Neural progenitor cell (in vitro differentiated cells): ENCODE data around the gene TSPAN14. TPM values are rescaled to one million over a fixed set of nuclear protein-coding genes. Genes with fewer than 3 reads are reported as not detected.

Experiments used
- DNase-seq: peaks from one replicate; pipeline ENCODE4 v3.0.0-alpha.2; 2016; ENCODE audit warnings: low spot score
- H2AFZ ChIP-seq: fragments of 200-600 bp; sonication (generic); replicated peaks from 2 replicates; pipeline ENCODE4 v1.6.1; 2016; ENCODE audit warnings: antibody characterized with exemption
- H3F3A ChIP-seq: fragments of 200-600 bp; sonication (generic); 2 replicates; pipeline ENCODE4 v1.6.1; 2016; ENCODE audit warnings: antibody characterized with exemption, low read depth
- H3K27ac ChIP-seq: fragments of 200-600 bp; sonication (generic); 2 replicates; pipeline ENCODE4 v1.5.1; 2016; ENCODE audit warnings: mild to moderate bottlenecking
- H3K27me3 ChIP-seq: fragments of 200-600 bp; sonication (generic); 2 replicates; pipeline ENCODE4 v1.6.1; 2016; ENCODE audit warnings: mild to moderate bottlenecking, moderate library complexity
- H3K36me3 ChIP-seq: fragments of 200-600 bp; sonication (generic); 2 replicates; pipeline ENCODE4 v1.5.1; 2016
- H3K4me1 ChIP-seq: fragments of 200-600 bp; sonication (generic); 2 replicates; pipeline ENCODE4 v1.6.1; 2016; ENCODE audit warnings: mixed run types
- H3K4me2 ChIP-seq: fragments of 200-600 bp; sonication (generic); 2 replicates; pipeline ENCODE4 v1.6.1; 2016
- H3K4me3 ChIP-seq: fragments of 200-600 bp; sonication (generic); 2 replicates; pipeline ENCODE4 v1.5.1; 2016
- H3K79me2 ChIP-seq: fragments of 200-600 bp; sonication (generic); 2 replicates; pipeline ENCODE4 v1.6.1; 2016; ENCODE audit warnings: low read depth
- H3K9ac ChIP-seq: fragments of 200-600 bp; sonication (generic); 2 replicates; pipeline ENCODE4 v1.6.1; 2016
- H3K9me3 ChIP-seq: fragments of 200-600 bp; sonication (generic); 2 replicates; pipeline ENCODE4 v1.5.1; 2016; ENCODE audit warnings: low read depth
- H4K20me1 ChIP-seq: fragments of 200-600 bp; sonication (generic); 2 replicates; pipeline ENCODE4 v1.6.1; 2016; ENCODE audit warnings: low read depth
- H3K27ac Mint-ChIP-seq: 3 replicates; pipeline ENCODE4 v1.8.0; 2021; ENCODE audit warnings: mixed read lengths
- H3K27me3 Mint-ChIP-seq: 2 replicates; pipeline ENCODE4 v1.8.0; 2022; ENCODE audit warnings: low read depth, mild to moderate bottlenecking, inconsistent platforms, moderate library complexity, mixed read lengths; ENCODE audit not compliant: insufficient read depth
- H3K36me3 Mint-ChIP-seq: 3 replicates; pipeline ENCODE4 v1.8.0; 2021; ENCODE audit warnings: mixed read lengths
- H3K4me1 Mint-ChIP-seq: 3 replicates; pipeline ENCODE4 v1.8.0; 2021; ENCODE audit warnings: mixed read lengths
- H3K4me3 Mint-ChIP-seq: 3 replicates; pipeline ENCODE4 v1.8.0; 2021; ENCODE audit warnings: mild to moderate bottlenecking, moderate library complexity, mixed read lengths
- H3K9me3 Mint-ChIP-seq: 3 replicates; pipeline ENCODE4 v1.8.0; 2020; ENCODE audit warnings: mixed read lengths
- CTCF ChIP-seq: fragments of 200-600 bp; sonication (generic); IDR thresholded peaks from 2 replicates; pipeline ENCODE4 v1.5.1; 2017; ENCODE audit warnings: antibody characterized with exemption, mild to moderate bottlenecking
- EZH2 ChIP-seq: fragments of 200-600 bp; sonication (generic); IDR thresholded peaks from 2 replicates; pipeline ENCODE4 v1.6.1; 2017; ENCODE audit warnings: antibody characterized with exemption, mild to moderate bottlenecking, moderate library complexity
- EZH2phosphoT487 ChIP-seq: fragments of 200-600 bp; sonication (generic); IDR thresholded peaks from 2 replicates; pipeline ENCODE4 v1.6.1; 2017; ENCODE audit warnings: antibody characterized with exemption
- total RNA-seq: library from RNA; depleted of rRNA; stranded (reverse); fragments of >200 nt; gene quantifications from 2 replicates; pipeline ENCODE4 v1.2.3, GENCODE V29; 2015; ENCODE audit warnings: low replicate concordance

Gene TSPAN14
- total RNA-seq, 1 donor from 2014 or later: 32.7 TPM

GRCh38 chr10:80447436-80448190 is 6.5 kb upstream of the TSPAN14 start:
- Histone ChIP-seq H3K9ac (no peak overlapping the region), H2AFZ (no peak overlapping the region), H3K36me3 (no peaks in the 10 kb centered on the region), H3K27ac (no peak overlapping the region), H3K4me1 (peaks cover 14% of the 10 kb centered on the region), H3K27me3 (no peaks in the 10 kb centered on the region), H3K4me2 (no peak overlapping the region), H3K79me2 (no peaks in the 10 kb centered on the region), H4K20me1 (no peaks in the 10 kb centered on the region), H3F3A (peaks cover 4% of the 10 kb centered on the region), H3K4me3 (no peak overlapping the region), H3K9me3 (no peaks in the 10 kb centered on the region)
- peaks cover 29% of the 10 kb centered on the region for H3K4me1 Mint-ChIP-seq
- no peak overlapping the region for H3K4me3 Mint-ChIP-seq
- H3K36me3 Mint-ChIP-seq: no peaks in the 10 kb centered on the region
- H3K9me3 Mint-ChIP-seq: no peaks in the 10 kb centered on the region
- DNase-seq: no peak
- no peak for TF ChIP-seq EZH2
- no peak for TF ChIP-seq CTCF
- H3K27me3 Mint-ChIP-seq: no peaks in the 10 kb centered on the region
- no peak overlapping the region for H3K27ac Mint-ChIP-seq

GRCh38 chr10:80448209-80448942 is 5.7 kb upstream of the TSPAN14 start:
- Histone ChIP-seq H3K27ac (no peak overlapping the region), H3K27me3 (no peaks in the 10 kb centered on the region), H3K4me2 (no peak overlapping the region), H3K9me3 (no peaks in the 10 kb centered on the region), H3K4me3 (no peak overlapping the region), H3K79me2 (no peaks in the 10 kb centered on the region), H3K36me3 (no peaks in the 10 kb centered on the region), H3F3A (peaks cover 9% of the 10 kb centered on the region), H2AFZ (no peak overlapping the region), H3K9ac (no peak overlapping the region), H3K4me1 (peaks cover 20% of the 10 kb centered on the region), H4K20me1 (no peaks in the 10 kb centered on the region)
- H3K27ac Mint-ChIP-seq: peak overlapping the region; percentile 15
- TF ChIP-seq EZH2phosphoT487 (no peak), EZH2 (no peak), CTCF (no peak)
- no peaks in the 10 kb centered on the region for H3K36me3 Mint-ChIP-seq
- no peak overlapping the region for H3K4me3 Mint-ChIP-seq
- no peak for DNase-seq
- no peaks in the 10 kb centered on the region for H3K27me3 Mint-ChIP-seq
- no peaks in the 10 kb centered on the region for H3K9me3 Mint-ChIP-seq
- H3K4me1 Mint-ChIP-seq: peaks cover 33% of the 10 kb centered on the region

GRCh38 chr10:80449520-80449919 is 4.6 kb upstream of the TSPAN14 start:
- H3K4me3 Mint-ChIP-seq: no peak overlapping the region

More at GRCh38 chr10:80449520-80449919, 4.6 kb upstream of the TSPAN14 start:
- no peaks in the 10 kb centered on the region for H3K36me3 Mint-ChIP-seq
- no peaks in the 10 kb centered on the region for H3K9me3 ChIP-seq
- no peak for DNase-seq
- no peaks in the 10 kb centered on the region for H3K36me3 ChIP-seq
- H3K4me2 ChIP-seq: no peak overlapping the region
- H3K79me2 ChIP-seq: peaks cover 2% of the 10 kb centered on the region
- H3K27ac Mint-ChIP-seq: no peak overlapping the region
- no peak overlapping the region for H3K4me3 ChIP-seq
- no peaks in the 10 kb centered on the region for H3K9me3 Mint-ChIP-seq
- TF ChIP-seq EZH2: no peak
- TF ChIP-seq CTCF: no peak
- TF ChIP-seq EZH2phosphoT487: no peak
- H3K9ac ChIP-seq: no peak overlapping the region
- peaks cover 25% of the 10 kb centered on the region for H3K4me1 Mint-ChIP-seq
- H4K20me1 ChIP-seq: no peaks in the 10 kb centered on the region
- peaks cover 17% of the 10 kb centered on the region for H3F3A ChIP-seq
- no peaks in the 10 kb centered on the region for H3K27me3 Mint-ChIP-seq
- no peak overlapping the region for H2AFZ ChIP-seq
- H3K4me1 ChIP-seq: peaks cover 12% of the 10 kb centered on the region
- H3K27me3 ChIP-seq: no peaks in the 10 kb centered on the region
- H3K27ac ChIP-seq: no peak overlapping the region
